HG02678 (cell line): ENCODE results near the gene BOLA3.
"Not testable (repeated sequence)": the region's sequence is repeated elsewhere in the genome, so short reads cannot be mapped to it uniquely, and the experiment has no call there.

ENCODE experiments used
- ATAC-seq: cut with Tn5 transposase; IDR thresholded peaks from one replicate; pipeline ENCODE4 v1.9.1; 2021; ENCODE audit warnings: mild to moderate bottlenecking, moderate library complexity; ENCODE audit not compliant: unreplicated experiment

The BOLA3 gene

DNA sequence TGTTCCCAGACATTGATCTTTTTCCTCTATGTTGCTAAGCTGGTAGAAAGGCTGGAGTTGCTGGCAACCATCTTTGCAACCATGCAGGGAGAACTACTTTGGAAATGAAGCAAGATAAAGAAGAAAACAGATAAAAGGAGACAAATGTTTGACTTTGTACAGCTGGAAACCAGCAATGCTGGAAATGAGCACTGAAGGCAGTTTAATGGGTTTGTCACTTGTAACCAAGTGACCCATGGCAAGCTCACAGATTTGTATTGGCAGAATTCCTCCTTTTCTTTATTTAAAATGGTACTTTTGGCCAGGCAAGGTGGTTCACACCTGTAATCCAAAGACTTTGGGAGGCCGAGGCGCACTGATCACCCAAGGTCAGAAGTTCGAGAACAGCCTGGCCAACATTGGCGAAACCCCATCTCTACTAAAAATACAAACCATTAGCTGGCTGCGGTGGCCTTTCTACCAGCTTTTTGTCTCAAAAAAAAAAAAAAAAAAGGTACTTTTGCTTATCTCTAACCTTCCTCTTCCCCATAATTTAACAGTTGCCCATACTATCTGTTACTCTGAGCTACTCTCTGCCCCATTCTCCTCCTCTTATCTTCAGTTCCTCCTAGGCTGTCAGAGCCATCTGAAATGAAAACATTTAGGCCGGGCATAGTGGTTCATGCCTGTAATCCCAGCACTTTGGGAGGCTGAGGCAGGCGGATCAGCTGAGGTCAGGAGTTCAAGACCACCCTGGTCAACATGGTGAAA, 2.0 kb upstream of the BOLA3 start:
- no peak for ATAC-seq

- no peak for ATAC-seq
Observed at GRCh38 chr2:74149247-74149525, 1.5 kb upstream of the BOLA3 start.

GRCh38 chr2:74148457-74149246, 940 bp upstream of the BOLA3 start:
- no peak for ATAC-seq

DNA sequence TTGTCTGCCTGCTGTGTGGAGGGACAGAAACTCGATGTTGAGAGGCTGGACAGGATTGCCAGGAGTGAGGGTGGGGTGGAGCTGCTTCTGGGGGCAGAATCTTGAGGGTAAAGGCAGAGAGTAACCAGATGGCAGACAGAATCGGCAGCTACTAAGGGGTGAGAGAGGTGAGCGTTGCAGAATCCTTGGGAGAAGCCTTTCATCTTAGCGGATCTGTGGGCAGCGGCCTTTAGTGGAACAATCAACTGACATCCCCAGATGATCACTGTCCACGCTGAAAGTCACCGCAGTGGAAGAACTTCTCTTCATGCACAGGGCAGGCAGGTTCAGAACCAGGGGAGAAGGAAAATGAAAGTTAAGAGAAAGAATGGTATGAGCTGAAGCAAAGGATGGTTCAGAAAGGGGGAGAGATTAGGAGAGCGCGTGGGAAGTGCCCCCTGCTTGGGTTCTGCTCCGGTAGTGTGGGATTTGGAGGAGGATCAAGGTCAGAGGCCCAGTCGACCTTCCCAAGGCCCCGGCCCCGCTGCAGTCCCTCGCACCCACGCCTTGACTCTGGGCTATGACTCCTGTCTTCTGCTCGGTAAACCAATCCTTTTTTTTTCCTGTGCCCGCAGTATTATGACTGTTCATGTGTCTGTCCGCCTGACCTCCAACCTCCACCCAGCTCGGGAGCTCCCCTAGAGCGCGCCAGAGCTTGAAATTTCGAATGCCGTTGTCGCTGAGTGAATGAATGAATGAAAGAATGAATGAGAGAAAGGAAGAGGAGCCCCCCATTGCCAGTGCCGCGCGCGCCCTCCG, 584 bp downstream of the BOLA3 start:
- no peak for ATAC-seq

GRCh38 chr2:74142340-74142739, 5.4 kb downstream of the BOLA3 start:
- ATAC-seq: no peak

- ATAC-seq: no peak
Observed at GRCh38 chr2:74138600-74139323, 8.9 kb downstream of the BOLA3 start.

DNA sequence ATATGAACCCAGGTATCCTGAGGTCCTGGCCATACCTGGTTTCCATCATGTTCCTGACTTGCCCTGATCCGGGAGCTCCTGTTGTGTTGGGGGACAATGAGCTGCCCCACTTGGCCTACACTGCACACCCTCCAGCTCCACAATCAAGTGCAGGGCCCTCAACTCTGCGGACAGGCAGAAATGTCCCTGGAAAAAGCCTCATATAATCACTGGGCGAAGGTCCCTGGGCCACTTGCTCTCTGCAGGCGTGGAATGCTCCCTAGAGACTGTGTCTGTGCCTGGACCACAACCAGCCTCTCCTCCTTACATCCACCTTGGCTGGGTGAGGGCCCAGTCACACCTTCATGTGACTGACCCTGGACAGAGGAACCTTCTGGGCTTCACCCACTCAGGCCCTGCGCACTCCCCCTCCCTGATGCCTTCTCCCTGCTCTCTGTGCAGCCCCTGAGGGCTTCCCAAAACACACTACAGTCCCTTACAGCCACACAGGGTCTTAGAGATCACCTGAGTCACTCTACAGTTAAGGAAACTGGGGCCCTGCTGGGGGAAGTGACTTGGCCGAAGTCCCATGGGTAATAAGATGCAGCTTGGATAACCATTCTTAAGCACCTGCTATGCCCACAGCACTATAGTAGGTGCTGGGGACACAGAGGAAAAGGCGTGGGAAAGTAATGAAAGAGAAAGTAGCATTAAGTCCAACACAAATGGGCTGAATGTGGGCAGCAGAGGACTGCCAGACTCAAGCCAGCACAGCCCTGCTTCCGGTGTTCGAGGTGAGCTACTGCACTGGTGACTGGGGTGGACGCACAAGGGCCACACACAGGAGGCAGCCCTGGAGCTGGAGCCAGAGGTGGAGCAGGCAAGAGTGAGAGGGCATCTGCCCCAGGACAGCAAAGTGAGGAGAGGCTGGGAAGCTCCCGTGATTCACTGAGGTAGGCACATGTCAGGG, 9.8 kb downstream of the BOLA3 start:
- no peak for ATAC-seq

- ATAC-seq: no peak
Observed at GRCh38 chr2:74131901-74132300, 15.8 kb downstream of the BOLA3 start.

DNA sequence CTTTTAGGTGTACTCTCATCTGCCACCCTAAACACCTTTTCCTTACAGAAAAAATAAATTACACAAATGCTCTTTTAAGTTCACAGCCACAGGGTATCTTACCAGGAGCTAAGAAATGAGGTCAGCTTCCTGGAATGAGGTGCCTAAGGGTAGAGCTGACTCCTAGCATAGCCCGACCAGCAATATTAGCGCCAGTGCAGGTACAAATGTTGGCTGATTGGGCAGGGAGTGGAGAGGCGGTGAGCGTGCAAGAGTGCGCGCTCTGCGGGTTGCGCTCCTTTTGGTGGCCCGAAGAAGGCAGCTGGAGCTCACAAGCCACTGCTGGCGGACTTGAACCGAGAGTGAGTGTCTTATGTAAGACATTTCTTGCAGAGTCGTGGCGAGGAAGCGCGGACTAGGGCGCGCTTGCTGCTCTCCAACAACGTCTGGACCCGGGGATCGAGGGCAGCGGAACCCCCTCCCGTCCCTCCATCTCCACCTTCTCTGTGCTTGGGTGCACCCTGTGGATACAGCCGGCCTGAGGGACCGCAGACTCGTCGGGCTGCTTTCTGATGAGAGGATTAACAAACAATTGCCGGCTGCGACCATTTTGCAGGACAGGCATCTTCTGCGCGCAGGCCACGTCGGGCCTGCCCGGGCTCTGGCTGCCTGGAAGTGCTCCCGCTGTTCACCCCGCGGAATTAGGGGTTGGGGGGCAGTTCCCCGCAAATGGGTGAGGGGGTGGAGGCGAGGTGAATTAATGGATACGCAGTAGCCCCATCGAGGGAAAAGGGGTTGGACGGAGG, 17.3 kb downstream of the BOLA3 start:
- no peak for ATAC-seq

DNA sequence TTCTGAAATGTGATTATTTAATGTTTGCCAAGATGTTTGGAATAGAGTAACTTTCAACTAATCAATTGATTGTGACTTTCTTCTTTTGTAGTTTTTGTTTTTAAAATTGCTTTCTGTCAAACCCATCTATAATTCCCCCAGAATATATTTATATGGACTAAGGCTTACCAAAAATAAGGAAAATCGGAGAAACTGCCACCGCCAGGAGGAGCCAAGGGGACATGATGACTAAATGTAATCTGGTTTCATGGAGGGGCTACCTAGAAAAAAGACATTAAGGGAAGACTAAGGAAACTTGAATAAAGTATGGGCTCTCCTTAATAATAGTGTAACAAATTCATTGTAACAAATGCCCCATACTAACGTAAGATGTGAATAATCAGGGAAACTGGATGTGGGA, 19.5 kb downstream of the BOLA3 start:
- no peak for ATAC-seq

DNA sequence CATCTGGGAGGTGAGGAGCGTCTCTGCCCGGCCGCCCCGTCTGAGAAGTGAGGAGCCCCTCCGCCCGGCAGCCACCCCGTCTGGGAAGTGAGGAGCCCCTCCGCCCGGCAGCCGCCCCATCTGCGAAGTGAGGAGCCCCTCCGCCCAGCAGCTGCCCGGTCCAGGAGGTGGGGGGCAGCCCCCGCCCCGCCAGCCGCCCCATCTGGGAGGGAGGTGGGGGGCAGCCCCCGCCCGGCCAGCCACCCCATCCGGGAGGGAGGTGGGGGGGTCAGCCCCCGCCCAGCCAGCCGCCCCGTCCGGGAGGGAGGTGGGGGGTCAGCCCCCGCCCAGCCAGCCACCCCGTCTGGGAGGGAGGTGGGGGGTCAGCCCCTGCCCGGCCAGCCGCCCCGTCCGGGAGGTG, 23.8 kb downstream of the BOLA3 start:
- not testable (repeated sequence) for ATAC-seq

DNA sequence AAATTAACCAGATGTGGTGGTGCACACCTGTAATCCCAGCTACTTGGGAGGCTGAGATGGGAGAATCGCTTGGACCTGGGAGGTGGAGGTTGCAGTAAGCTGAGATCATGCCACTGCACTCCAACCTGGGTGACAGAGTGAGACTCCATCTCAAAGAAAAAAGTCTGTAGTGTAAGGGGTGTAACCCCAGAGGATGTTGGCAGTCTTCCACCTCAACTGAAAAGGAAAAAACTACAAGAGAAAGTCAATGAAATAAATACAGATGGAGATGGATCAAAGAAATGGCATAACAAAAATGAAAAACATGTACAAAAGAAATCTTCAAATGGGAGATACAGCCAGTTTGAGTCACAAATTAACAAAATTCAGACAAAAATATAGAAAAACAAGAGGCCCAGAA, 25.9 kb downstream of the BOLA3 start:
- not testable (repeated sequence) for ATAC-seq

GRCh38 chr2:74119912-74120825, 27.5 kb downstream of the BOLA3 start:
- peak; percentile 95 for ATAC-seq

GRCh38 chr2:74119339-74119738, 28.4 kb downstream of the BOLA3 start:
- no peak for ATAC-seq

- no peak for ATAC-seq
Observed at GRCh38 chr2:74111380-74111779, 36.3 kb downstream of the BOLA3 start.

DNA sequence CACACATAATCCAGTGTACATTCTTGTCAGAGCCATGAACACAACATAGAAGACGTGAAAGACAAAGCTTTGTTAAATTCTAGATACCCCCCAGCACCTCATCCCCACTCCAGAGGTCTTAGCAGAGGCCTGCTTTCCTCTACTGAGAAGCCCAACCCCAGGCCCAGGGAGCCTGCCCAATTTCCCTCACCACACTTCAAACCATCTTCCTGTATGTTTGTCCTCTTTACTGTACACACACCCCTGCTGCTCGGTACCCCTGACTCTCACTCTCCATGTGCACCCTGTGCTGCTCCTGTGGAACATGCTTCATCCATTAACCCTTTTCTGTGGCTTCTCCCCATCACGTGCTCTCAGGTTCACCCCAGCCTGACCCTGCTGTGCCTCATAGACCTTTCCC, 37.2 kb downstream of the BOLA3 start:
- no peak for ATAC-seq

- ATAC-seq: no peak
Observed at GRCh38 chr2:74109551-74109950, 38.2 kb downstream of the BOLA3 start.

DNA sequence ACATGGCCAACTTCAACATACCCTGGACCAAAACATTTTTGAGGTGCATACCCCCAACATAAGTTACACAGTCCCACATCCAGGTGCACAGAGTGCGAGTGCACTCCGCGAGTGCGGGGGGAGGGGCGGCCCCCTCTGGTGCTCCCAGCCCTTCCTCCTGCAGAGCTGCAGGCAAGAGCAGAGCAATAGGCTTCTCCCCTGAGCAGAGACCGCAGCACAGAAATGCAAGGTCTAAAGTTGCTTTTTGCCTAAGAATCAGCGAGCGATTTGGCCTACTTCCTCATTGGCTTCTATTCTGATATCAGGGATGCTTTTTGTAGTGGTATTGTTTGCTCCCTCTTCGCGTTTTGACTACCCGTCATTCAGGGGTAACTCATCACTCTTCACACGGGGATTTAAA, 40.6 kb downstream of the BOLA3 start:
- no peak for ATAC-seq
